WI38 (cell line): ENCODE data around the gene ZDHHC9.

Source experiments
- H3K4me3 ChIP-seq: 2 replicates; pipeline ENCODE4 v1.5.1; 2011; ENCODE audit warnings: low read depth, mild to moderate bottlenecking, control low read depth, low read length
- TF ChIP-seq, protein P1 (sequence below): IDR thresholded peaks from 2 replicates; pipeline ENCODE4 v1.5.1; 2012; ENCODE audit warnings: low read depth, mild to moderate bottlenecking, control low read depth, low read length

The ZDHHC9 gene

DNA sequence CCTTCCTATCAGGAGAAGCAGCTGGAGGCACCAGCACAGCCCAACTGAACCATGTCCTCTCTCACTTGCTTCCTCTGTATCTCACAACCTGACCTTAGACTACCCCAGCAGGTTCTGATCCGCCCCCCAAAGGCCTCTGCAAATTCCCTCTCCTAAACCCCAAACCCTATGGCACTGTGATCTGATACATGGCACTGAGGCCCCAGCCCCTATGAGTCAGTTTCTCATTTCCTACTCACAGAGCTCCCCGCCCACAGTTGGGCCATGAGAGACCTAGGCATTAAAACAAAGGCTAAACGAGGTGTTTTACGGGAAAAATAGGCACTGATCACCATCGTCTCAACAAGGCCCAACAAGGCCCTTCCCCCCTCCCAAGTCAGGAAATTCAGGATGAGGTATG lies 44.8 kb downstream of the ZDHHC9 start:
- no peak overlapping the region for H3K4me3 ChIP-seq
- TF ChIP-seq, protein P1, sequence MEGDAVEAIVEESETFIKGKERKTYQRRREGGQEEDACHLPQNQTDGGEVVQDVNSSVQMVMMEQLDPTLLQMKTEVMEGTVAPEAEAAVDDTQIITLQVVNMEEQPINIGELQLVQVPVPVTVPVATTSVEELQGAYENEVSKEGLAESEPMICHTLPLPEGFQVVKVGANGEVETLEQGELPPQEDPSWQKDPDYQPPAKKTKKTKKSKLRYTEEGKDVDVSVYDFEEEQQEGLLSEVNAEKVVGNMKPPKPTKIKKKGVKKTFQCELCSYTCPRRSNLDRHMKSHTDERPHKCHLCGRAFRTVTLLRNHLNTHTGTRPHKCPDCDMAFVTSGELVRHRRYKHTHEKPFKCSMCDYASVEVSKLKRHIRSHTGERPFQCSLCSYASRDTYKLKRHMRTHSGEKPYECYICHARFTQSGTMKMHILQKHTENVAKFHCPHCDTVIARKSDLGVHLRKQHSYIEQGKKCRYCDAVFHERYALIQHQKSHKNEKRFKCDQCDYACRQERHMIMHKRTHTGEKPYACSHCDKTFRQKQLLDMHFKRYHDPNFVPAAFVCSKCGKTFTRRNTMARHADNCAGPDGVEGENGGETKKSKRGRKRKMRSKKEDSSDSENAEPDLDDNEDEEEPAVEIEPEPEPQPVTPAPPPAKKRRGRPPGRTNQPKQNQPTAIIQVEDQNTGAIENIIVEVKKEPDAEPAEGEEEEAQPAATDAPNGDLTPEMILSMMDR, result no peak

DNA sequence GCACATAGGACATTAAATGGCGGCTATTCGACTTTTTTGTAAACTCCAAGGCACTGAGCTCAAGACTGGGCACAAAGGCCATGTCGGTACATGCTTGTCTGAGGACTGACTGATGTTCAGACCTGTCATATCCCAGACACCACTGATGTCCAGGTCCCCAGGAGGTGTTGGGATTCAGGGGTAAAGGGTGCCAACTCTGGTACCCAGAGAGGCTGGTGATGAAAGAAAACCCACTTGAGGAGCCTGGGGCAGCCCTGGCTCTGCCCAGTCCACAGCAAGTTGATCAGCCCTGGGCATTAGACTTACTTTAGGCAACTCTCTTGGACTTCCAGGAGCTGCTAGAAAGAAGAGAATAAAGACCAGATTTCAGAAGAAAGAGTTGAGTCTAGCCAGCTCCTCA lies 45.2 kb downstream of the ZDHHC9 start:
- no peak overlapping the region for H3K4me3 ChIP-seq
- TF ChIP-seq, protein P1, result no peak

DNA sequence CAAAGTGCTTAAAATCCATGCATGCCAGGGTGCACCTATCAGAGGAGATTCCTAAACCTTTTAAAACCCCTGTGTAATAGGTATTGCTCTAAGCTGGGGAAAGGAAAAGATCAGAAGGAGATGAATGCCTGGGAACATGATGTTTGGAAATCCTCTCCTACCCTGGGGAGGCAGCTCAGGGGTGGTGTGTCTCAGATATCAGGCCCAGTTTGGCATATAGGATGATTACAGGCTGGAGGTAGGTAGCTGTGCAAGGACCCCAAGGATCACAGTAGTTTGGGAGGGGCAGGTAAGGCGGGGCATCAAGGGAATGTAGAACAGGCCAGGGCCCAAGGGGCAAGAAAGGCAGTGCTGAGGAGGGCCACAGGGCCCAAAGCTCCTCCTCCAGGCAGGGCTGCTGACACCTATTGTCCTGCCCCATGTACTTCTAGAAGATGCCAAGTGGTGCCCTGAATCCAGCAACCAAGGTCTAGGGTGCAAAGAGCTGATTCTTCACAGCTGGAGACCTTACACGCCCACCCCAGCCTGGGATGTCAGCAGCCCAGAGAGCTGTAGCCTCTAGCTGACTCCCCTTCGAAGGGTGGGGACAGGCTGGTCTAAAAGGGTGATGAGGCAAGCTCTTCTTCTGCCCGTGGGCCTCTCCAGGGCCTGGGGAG lies 46.3 kb downstream of the ZDHHC9 start:
- no peak overlapping the region for H3K4me3 ChIP-seq
- TF ChIP-seq, protein P1, result no peak

DNA sequence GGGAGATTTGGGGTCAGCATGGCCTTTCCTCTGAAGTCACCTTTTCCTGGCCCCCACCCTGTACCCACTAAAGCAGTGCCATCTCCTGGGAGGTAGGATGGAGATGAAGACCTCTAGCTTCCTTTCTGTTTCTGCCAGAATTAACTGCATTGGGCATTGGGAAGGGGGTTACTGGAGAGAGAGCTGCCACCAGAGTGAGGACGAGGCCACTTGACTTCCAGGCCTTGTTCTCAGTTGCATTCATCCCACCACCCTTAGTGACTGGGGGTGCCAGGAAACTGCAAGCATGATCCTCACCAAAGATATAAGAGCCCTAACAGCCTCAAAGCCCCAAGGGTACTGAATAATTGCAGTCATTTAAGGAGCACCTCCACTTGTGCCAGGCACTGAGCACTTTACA lies 48.1 kb downstream of the ZDHHC9 start:
- H3K4me3 ChIP-seq, result no peak overlapping the region
- TF ChIP-seq, protein P1, result no peak

DNA sequence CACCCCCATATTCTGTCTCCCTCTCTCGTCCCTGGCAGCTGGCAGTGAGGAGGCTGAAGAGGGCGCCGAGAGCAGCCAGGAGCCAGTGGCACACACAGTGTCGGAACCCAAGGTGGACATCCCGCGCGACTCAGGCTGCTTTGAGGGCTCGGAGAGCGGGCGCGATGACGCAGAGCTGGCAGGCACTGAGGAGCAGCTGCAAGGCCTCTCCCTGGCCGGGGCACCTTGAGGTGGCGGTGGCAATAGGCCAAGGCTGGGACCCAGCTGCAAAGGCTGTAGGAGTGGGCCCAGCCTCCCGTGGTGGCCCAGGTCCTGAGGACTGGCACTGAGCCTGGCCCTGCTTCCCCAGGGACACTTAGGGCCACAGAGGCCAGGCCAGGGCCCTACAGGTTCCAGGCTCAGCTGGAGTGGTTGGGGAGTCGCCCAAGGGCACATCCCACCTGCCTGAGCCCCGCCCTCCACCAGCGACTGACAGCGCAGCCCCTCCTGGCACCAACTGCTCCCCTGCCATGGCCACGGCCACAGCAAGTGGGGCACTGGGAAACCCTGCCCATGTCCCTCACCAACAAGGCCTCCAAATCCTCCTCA lies 50.0 kb downstream of the ZDHHC9 start:
- no peak overlapping the region for H3K4me3 ChIP-seq
- TF ChIP-seq, protein P1, result no peak

DNA sequence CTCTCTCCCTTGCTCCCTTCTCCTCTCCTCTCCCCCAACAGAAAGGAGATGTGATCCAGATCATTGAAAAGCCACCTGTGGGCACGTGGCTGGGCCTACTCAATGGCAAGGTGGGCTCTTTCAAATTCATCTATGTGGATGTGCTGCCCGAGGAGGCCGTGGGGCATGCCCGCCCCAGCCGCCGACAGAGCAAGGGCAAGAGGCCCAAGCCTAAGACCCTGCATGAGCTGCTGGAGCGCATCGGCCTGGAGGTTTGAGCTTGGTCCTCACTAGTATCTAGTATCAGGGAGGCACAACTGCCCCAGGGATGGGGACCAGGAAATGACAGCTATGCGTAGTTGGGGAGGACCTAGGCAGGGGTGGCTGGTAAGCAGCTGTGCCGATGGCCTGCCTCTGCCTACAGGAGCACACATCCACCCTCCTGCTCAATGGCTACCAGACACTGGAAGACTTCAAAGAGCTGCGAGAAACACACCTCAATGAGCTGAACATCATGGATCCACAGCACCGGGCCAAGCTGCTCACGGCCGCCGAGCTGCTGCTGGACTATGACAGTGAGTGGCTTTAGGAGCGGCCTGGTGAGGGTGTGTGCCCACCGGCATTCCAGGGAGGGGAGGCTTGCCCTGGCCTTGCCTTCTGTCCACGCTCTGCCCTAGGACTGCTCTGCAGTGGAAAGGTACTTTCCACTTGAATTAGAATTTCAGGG lies 50.9 kb downstream of the ZDHHC9 start:
- H3K4me3 ChIP-seq, result no peak overlapping the region
- TF ChIP-seq, protein P1, result no peak

DNA sequence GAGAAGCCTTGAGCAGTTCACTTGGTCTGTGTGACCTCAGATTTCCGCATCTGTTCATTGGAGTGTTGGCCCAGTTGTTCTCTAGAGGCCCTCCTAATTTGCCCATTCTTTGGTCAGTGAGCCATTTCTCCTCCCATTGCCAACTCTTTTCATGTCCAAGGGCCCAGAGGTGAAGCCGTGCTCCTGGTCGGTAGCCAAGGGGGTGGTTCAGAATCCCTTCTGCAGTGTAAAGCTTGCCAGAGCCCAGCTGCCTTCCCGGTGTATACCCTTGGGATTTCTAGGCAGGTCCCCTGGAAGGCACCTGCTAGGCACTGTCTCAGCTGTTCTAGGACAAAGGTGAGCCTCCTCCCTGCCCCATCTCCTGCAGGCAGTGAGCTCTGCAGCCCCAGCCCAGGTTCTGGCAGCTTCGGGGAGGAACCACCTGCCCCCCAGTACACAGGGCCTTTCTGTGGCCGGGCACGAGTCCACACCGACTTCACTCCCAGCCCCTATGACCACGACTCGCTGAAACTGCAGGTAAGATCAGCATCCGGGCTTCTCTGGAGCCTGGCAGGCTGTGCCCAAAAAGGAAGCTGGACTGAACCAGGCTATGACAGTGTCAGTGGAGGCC lies 51.6 kb downstream of the ZDHHC9 start:
- no peak overlapping the region for H3K4me3 ChIP-seq
- TF ChIP-seq, protein P1, result no peak
